ENCODE results near the gene DBF4B. TPM values are rescaled to one million over a fixed set of nuclear protein-coding genes. Genes with fewer than 3 reads are reported as not detected.

The DBF4B gene, protein sequence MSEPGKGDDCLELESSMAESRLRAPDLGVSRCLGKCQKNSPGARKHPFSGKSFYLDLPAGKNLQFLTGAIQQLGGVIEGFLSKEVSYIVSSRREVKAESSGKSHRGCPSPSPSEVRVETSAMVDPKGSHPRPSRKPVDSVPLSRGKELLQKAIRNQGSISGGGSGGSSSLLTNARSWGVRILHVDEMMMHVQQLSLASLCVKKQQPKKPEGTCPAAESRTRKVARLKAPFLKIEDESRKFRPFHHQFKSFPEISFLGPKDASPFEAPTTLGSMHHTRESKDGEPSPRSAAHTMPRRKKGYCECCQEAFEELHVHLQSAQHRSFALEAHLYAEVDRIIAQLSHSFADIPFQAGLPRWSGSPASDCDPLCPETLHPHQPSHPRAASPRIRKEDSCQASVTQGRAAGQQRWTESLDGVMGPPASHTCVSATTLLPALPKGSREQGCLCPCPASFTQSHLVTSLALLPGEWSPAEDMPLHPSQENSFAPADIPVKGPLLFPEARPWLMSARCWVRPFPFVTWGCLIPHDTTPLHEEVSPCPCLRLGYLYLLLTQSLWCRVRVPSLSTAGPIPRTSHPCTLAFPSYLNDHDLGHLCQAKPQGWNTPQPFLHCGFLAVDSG
- total RNA-seq (1 to 10 TPM; 1.5 TPM), total RNA-seq (0.98 to 25.2 (median 6.5) reads per million in 172 experiments)
- polyA plus RNA-seq (2013, experiment 1 of 2): 2.9 TPM
- 3.6 TPM for polyA plus RNA-seq (2013, experiment 2 of 2)

DNA sequence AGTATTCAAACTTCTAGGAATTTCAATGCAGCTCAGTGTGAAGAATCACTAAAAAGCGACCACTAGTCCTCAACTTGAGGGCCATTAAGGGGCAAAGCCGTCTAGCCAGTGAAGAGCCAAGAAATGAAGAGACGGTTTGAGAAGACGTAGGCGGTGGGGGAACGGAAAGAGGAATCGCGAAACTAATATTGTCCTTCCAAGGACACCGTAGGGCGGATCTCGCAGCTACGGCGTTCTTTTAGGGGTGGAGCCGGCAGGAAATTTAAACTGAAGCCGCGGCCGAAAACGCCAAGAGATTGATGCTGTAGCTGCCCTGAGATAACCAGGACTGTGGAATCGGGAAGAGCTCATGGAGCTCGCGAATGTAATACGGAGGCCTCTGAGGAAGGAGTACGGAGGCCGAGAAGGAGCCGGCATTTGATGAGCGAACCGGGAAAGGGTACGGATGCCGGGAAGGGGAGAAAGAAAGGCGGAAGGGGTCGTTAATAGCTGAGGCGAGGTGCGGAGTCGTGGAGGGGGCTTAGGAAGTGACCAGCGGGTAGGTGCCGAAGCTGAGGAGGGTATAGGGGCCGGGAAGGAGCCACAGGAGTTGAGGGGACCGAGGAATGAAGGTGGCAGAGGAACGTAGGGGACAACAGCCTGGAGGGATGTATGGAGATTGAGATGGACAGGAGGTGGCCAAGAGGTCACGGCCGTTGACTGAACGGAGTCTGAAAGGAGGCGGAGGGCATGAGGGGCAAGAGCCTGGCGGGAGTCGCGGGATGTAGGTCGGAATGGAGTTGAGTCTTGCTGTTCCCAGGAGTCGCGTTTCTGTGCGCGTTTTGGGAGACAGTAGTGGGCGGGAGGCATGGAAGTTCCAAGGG is at the start of gene DBF4B:
Gene DBF4B, plus strand, starts transcription at position 265 of the 863 bp plus-strand sequence. Its CDS starts 156 bp downstream, at position 421.
- Mint-ChIP-seq H3K4me3 (no peak within 1 kb of the TSS), H3K27ac (no peak within 1 kb of the TSS), H3K27me3 (peaks cover 14% of the 10 kb centered on the region), H3K4me1 (ENCODE audit: low read depth) (no peaks in the 10 kb centered on the region), H3K9me3 (no peaks in the 10 kb centered on the region), H3K36me3 (ENCODE audit: low read depth) (no peaks in the 10 kb centered on the region)
- intact Hi-C loops (cut with DNase I, micrococcal nuclease): loop anchor here (1.0 kb wide), 1 partner anchor 19 kb away; the partner anchor contains the start of gene CCDC43 (in 2 of the 2)
- ChIA-PET CTCF (no interaction called here), POLR2A (interaction anchor here (0.6 to 3.8 kb wide), 10 partner anchors 14 to 844 kb away, joined by 3 to 33 read pairs (median 3); partner anchors contain the start of genes ADAM11, CCDC43, HDAC5 and MAP3K14)
- Histone ChIP-seq H3K4me1 (ENCODE audit: insufficient read depth, low read length) (peaks cover 10% of the 10 kb centered on the region), H3K27ac (ENCODE audit: low read depth in 1 of 2, low read length in 2 of 2) (no peak within 1 kb of the TSS), H3K9me3 (ENCODE audit: control insufficient read depth in 1 of 2, insufficient read depth in 1 of 2, low read length in 2 of 2) (no peaks in the 10 kb centered on the region), H3K4me3 (ENCODE audit: low read length) (peak within 1 kb of the TSS; percentile 71), H3K27me3 (ENCODE audit: control insufficient read depth in 1 of 2, insufficient read depth in 2 of 2, low read length in 2 of 2) (no peaks in the 10 kb centered on the region), H3K36me3 (ENCODE audit: insufficient read depth, low read length) (no peaks in the 10 kb centered on the region)
- TF ChIP-seq, protein P1, sequence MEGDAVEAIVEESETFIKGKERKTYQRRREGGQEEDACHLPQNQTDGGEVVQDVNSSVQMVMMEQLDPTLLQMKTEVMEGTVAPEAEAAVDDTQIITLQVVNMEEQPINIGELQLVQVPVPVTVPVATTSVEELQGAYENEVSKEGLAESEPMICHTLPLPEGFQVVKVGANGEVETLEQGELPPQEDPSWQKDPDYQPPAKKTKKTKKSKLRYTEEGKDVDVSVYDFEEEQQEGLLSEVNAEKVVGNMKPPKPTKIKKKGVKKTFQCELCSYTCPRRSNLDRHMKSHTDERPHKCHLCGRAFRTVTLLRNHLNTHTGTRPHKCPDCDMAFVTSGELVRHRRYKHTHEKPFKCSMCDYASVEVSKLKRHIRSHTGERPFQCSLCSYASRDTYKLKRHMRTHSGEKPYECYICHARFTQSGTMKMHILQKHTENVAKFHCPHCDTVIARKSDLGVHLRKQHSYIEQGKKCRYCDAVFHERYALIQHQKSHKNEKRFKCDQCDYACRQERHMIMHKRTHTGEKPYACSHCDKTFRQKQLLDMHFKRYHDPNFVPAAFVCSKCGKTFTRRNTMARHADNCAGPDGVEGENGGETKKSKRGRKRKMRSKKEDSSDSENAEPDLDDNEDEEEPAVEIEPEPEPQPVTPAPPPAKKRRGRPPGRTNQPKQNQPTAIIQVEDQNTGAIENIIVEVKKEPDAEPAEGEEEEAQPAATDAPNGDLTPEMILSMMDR (IDR thresholded peaks at IDR 0.05): no peak
- DNase-seq (peak; percentile 69 to 93 (median 77)), ATAC-seq (ENCODE audit: poor library complexity) (peak; percentile 97)

DNA sequence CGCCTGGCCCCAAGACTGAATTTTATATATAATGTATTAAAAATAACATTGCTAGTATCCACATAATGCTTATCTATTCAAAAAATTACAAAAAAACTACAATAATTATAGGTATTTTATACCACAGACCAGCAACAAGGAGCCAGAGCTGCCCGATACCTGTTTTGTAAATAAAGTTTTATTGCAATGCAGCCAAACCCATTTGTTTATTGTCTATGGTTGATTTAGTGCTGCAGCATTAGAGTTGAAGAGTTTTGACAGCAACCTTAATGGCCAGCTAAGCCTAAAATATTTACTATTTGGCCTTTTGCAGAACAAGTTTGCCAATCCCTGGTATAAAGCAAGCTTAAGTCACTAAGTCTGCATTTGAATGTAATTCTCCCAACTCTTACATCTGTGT is 46.6 kb upstream of the DBF4B start:
- Mint-ChIP-seq H3K27me3 (peaks cover 20% of the 10 kb centered on the region), H3K27ac (no peak overlapping the region), H3K9me3 (no peaks in the 10 kb centered on the region), H3K4me3 (no peak overlapping the region), H3K36me3 (ENCODE audit: low read depth) (no peaks in the 10 kb centered on the region), H3K4me1 (ENCODE audit: low read depth) (peaks cover 4% of the 10 kb centered on the region)
- H3K36me3 ChIP-seq (ENCODE audit: insufficient read depth, low read length): no peaks in the 10 kb centered on the region
- no peak overlapping the region for H3K27ac ChIP-seq (ENCODE audit: low read depth in 1 of 2, low read length in 2 of 2)
- intact Hi-C loops (cut with DNase I, micrococcal nuclease): no loop called here
- TF ChIP-seq, protein P1 (IDR thresholded peaks at IDR 0.05): no peak
- DNase-seq (no peak), ATAC-seq (ENCODE audit: poor library complexity) (no peak)
- H3K9me3 ChIP-seq (ENCODE audit: control insufficient read depth in 1 of 2, insufficient read depth in 1 of 2, low read length in 2 of 2): peaks cover 0 to 4% of the 10 kb centered on the region in 2 experiments
- H3K4me1 ChIP-seq (ENCODE audit: insufficient read depth, low read length): peaks cover 3% of the 10 kb centered on the region
- no peak overlapping the region for H3K4me3 ChIP-seq (ENCODE audit: low read length)
- ChIA-PET CTCF (no interaction called here), POLR2A (no interaction called here)
- peaks cover 8 to 14% of the 10 kb centered on the region in 2 experiments for H3K27me3 ChIP-seq (ENCODE audit: control insufficient read depth in 1 of 2, insufficient read depth in 2 of 2, low read length in 2 of 2)

DNA sequence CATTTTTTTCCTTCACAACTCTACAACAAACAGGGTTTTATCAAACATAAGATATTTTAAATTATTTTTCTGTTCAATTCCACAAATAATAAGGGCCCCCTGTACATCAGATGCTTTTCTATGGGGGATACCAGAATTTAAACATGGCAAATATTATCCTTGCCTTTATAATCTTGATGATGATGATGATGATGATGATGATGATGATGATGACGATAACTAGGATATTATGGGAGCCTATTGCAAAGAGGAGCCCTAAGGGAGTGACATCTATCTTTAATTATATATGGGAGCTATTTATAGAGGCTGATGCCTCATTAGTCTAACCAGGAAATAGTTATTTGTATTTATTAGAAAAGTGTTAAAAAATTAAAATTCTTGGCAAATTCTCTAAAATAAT is 45.4 kb upstream of the DBF4B start:
- no peak for DNase-seq
- Mint-ChIP-seq H3K27ac (no peak overlapping the region), H3K4me1 (ENCODE audit: low read depth) (no peaks in the 10 kb centered on the region), H3K36me3 (ENCODE audit: low read depth) (no peaks in the 10 kb centered on the region), H3K27me3 (peaks cover 15% of the 10 kb centered on the region), H3K4me3 (no peak overlapping the region), H3K9me3 (no peaks in the 10 kb centered on the region)
- Histone ChIP-seq H3K4me3 (ENCODE audit: low read length) (no peak overlapping the region), H3K27me3 (ENCODE audit: control insufficient read depth in 1 of 2, insufficient read depth in 2 of 2, low read length in 2 of 2) (peaks cover 2 to 9% of the 10 kb centered on the region in 2 experiments), H3K36me3 (ENCODE audit: insufficient read depth, low read length) (no peaks in the 10 kb centered on the region), H3K9me3 (ENCODE audit: control insufficient read depth in 1 of 2, insufficient read depth in 1 of 2, low read length in 2 of 2) (no peaks in the 10 kb centered on the region), H3K27ac (ENCODE audit: low read depth in 1 of 2, low read length in 2 of 2) (no peak overlapping the region), H3K4me1 (ENCODE audit: insufficient read depth, low read length) (no peaks in the 10 kb centered on the region)
- intact Hi-C loops (cut with DNase I, micrococcal nuclease): no loop called here
- CTCF ChIA-PET: no interaction called here
- no peak for ATAC-seq (ENCODE audit: poor library complexity)
- POLR2A ChIA-PET: no interaction called here
- TF ChIP-seq, protein P1 (IDR thresholded peaks at IDR 0.05): no peak
